Activated T-cell treated with anti-CD3 and anti-CD28 coated beads for 1 hour (primary cell): ENCODE results near the gene RNF208.
"Not testable (repeated sequence)": the region's sequence is repeated elsewhere in the genome, so short reads cannot be mapped to it uniquely, and the experiment has no call there.

ENCODE experiments used
- DNase-seq: peaks from one replicate; pipeline ENCODE4 v3.0.0-alpha.2; 2020; ENCODE audit warnings: low read depth

The RNF208 gene

GRCh38 chr9:137222190-137223077 is at the start of gene RNF208:
TSS of gene RNF208 (minus strand) at chr9:137222240. CDS start at chr9:137221212, 1,028 bp downstream.
- no peak for DNase-seq

GRCh38 chr9:137271696-137272076 is 49.6 kb upstream of the RNF208 start:
- DNase-seq, result no peak

GRCh38 chr9:137270929-137271695 is 49.1 kb upstream of the RNF208 start:
- no peak for DNase-seq

- no peak for DNase-seq
Observed at GRCh38 chr9:137269231-137269772, 47.3 kb upstream of the RNF208 start.

- DNase-seq, result no peak
Observed at GRCh38 chr9:137268538-137269201, 46.6 kb upstream of the RNF208 start.

- DNase-seq, result no peak
Observed at GRCh38 chr9:137267933-137268355, 45.9 kb upstream of the RNF208 start.

- no peak for DNase-seq
Observed at GRCh38 chr9:137266585-137267453, 44.8 kb upstream of the RNF208 start.

GRCh38 chr9:137266162-137266527 is 44.1 kb upstream of the RNF208 start:
- no peak for DNase-seq

- DNase-seq, result no peak
Observed at GRCh38 chr9:137265496-137266161, 43.6 kb upstream of the RNF208 start.

GRCh38 chr9:137264067-137264466 is 42.0 kb upstream of the RNF208 start:
- DNase-seq, result no peak

GRCh38 chr9:137263506-137263905 is 41.5 kb upstream of the RNF208 start:
- no peak for DNase-seq

- DNase-seq, result no peak
Observed at GRCh38 chr9:137262909-137263285, 40.9 kb upstream of the RNF208 start.

GRCh38 chr9:137262173-137262908 is 40.3 kb upstream of the RNF208 start:
- not testable (repeated sequence) for DNase-seq

GRCh38 chr9:137256856-137257255 is 34.8 kb upstream of the RNF208 start:
- DNase-seq, result no peak

- no peak for DNase-seq
Observed at GRCh38 chr9:137256362-137256761, 34.3 kb upstream of the RNF208 start.

GRCh38 chr9:137255448-137256114 is 33.5 kb upstream of the RNF208 start:
- no peak for DNase-seq

- DNase-seq, result peak; percentile 98
Observed at GRCh38 chr9:137254624-137255447, 32.8 kb upstream of the RNF208 start, which contains the start of gene NELFB. TSS of gene NELFB (plus strand) at chr9:137255327.
